OCI-LY7 (cell line): ENCODE results near the gene GARRE1. TPM values are rescaled to one million over a fixed set of nuclear protein-coding genes. Genes with fewer than 3 reads are reported as not detected.
A peak's percentile ranks its signal among the peaks of the same experiment; 100 is the strongest.

Experiments
- BruUV-seq: library from RNA; stranded (reverse); fragments of 400-500 nt; replicated peaks from 2 replicates; lab custom pipeline; 2021; lab: Mats Ljungman, UMichigan
- CTCF ChIA-PET: fragments of 300-600 bp; sonication (Branson Sonifier 250); formaldehyde crosslinking; loops from one replicate; lab custom pipeline; 2022; ENCODE audit warnings: antibody characterized with exemption; ENCODE audit not compliant: unreplicated experiment; lab: Charles Lee
- POLR2A ChIA-PET: fragments of 300-600 bp; sonication (Branson Sonifier 250); formaldehyde crosslinking; loops from one replicate; lab custom pipeline; 2022; ENCODE audit warnings: antibody characterized with exemption; lab: Charles Lee
- DNase-seq: peaks from one replicate; pipeline ENCODE4 v3.0.0-alpha.2; 2015; ENCODE audit warnings: low spot score
- H2AFZ ChIP-seq: fragments of 200-600 bp; sonication (generic), shearing (Covaris generic); 2 replicates; pipeline ENCODE4 v1.6.1; 2014; ENCODE audit warnings: mild to moderate bottlenecking, antibody characterized with exemption, low read length, moderate library complexity
- H3K27ac ChIP-seq: fragments of 200-600 bp; sonication (generic); 2 replicates; pipeline ENCODE4 v1.5.1; 2014; ENCODE audit warnings: mixed run types, low read depth, mild to moderate bottlenecking, moderate library complexity, low read length, inconsistent platforms; ENCODE audit not compliant: poor library complexity, severe bottlenecking
- H3K36me3 ChIP-seq: fragments of 200-600 bp; sonication (generic); 2 replicates; pipeline ENCODE4 v1.6.1; 2014; ENCODE audit warnings: mild to moderate bottlenecking, antibody characterized with exemption, low read length, moderate library complexity, mixed read lengths; ENCODE audit not compliant: insufficient read depth
- H3K4me1 ChIP-seq: fragments of 200-600 bp; sonication (generic); 2 replicates; pipeline ENCODE4 v1.5.1; 2014; ENCODE audit warnings: mild to moderate bottlenecking, low read length; ENCODE audit not compliant: insufficient read depth, poor library complexity, severe bottlenecking
- H3K4me2 ChIP-seq: fragments of 200-600 bp; sonication (generic); 2 replicates; pipeline ENCODE4 v1.6.1; 2014; ENCODE audit warnings: mild to moderate bottlenecking, low read length
- H3K4me3 ChIP-seq: fragments of 200-600 bp; sonication (generic); 2 replicates; pipeline ENCODE4 v1.5.1; 2014; ENCODE audit warnings: mild to moderate bottlenecking, low read depth, low read length; ENCODE audit not compliant: poor library complexity, severe bottlenecking
- H3K79me2 ChIP-seq: fragments of 200-600 bp; sonication (generic); 2 replicates; pipeline ENCODE4 v1.6.1; 2016; ENCODE audit warnings: low read depth, mild to moderate bottlenecking, low read length, moderate library complexity, mixed read lengths; ENCODE audit not compliant: insufficient read depth
- H3K9me2 ChIP-seq: fragments of 200-600 bp; sonication (generic); 2 replicates; pipeline ENCODE4 v1.6.1; 2016; ENCODE audit warnings: mild to moderate bottlenecking, low read length, mixed read lengths; ENCODE audit not compliant: insufficient read depth
- H3K9me3 ChIP-seq: fragments of 200-600 bp; sonication (generic); 2 replicates; pipeline ENCODE4 v1.6.1; 2014; ENCODE audit warnings: mild to moderate bottlenecking, mixed run types, low read length, mixed read lengths
- H4K20me1 ChIP-seq: fragments of 200-600 bp; sonication (generic); 2 replicates; pipeline ENCODE4 v1.6.1; 2014; ENCODE audit warnings: mild to moderate bottlenecking, antibody characterized with exemption, low read length, moderate library complexity, mixed read lengths; ENCODE audit not compliant: insufficient read depth
- CTCF ChIP-seq: fragments of 200-600 bp; sonication (generic); conservative IDR thresholded peaks from 2 replicates; pipeline ENCODE4 v1.5.1; 2014; ENCODE audit warnings: mild to moderate bottlenecking, antibody characterized with exemption, low read length, moderate library complexity, mixed read lengths
- EZH2phosphoT487 ChIP-seq: fragments of 200-600 bp; sonication (generic); IDR thresholded peaks from 2 replicates; pipeline ENCODE4 v1.6.1; 2018; ENCODE audit warnings: low read depth, borderline replicate concordance, mild to moderate bottlenecking, mixed run types, antibody characterized with exemption, low read length, moderate library complexity, mixed read lengths
- intact Hi-C: fragments of 100-400 bp; cut with micrococcal nuclease; formaldehyde crosslinking; loops from one replicate; pipeline ENCODE4 v1.10.0; 2022; ENCODE audit not compliant: unreplicated experiment
- total RNA-seq, 2 experiments: library from RNA; depleted of rRNA in 1 of 2; stranded (reverse); fragments of >200 nt in 1 of 2; shearing (Covaris generic) in 1 of 2; gene quantifications; 2 replicates each; pipeline ENCODE4 v1.2.3, GENCODE V29; 2014 to 2022

Gene GARRE1
- total RNA-seq, 2 experiments from 2014 or later = 15.4 to 18.8 TPM

GRCh38 chr19:34284505-34284904 is 30.2 kb downstream of the GARRE1 start:
- peaks cover 15% of the 10 kb centered on the region for H3K4me1 ChIP-seq
- CTCF ChIA-PET = no interaction called here
- no peaks in the 10 kb centered on the region for H4K20me1 ChIP-seq
- no peaks in the 10 kb centered on the region for H3K9me3 ChIP-seq
- no peak overlapping the region for H3K4me3 ChIP-seq
- H3K27ac ChIP-seq = no peak overlapping the region
- no peaks in the 10 kb centered on the region for H3K9me2 ChIP-seq
- POLR2A ChIA-PET = no interaction called here
- intact Hi-C loops = no loop called here
- DNase-seq = no peak
- TF ChIP-seq CTCF (no peak), EZH2phosphoT487 (no peak)
- H3K36me3 ChIP-seq = no peaks in the 10 kb centered on the region
- H3K4me2 ChIP-seq = no peak overlapping the region
- BruUV-seq = no TSS peak
- H3K79me2 ChIP-seq = 0 out of 2 replicates have a peak, but pooled peaks cover 8% of the 10 kb centered on the region
- H2AFZ ChIP-seq = no peak overlapping the region

- Histone ChIP-seq H3K36me3 (no peaks in the 10 kb centered on the region), H4K20me1 (no peaks in the 10 kb centered on the region), H3K9me3 (no peaks in the 10 kb centered on the region), H2AFZ (no peak overlapping the region), H3K9me2 (no peaks in the 10 kb centered on the region), H3K4me2 (peak overlapping the region; percentile 46), H3K27ac (no peak overlapping the region), H3K4me3 (no peak overlapping the region), H3K4me1 (peaks cover 19% of the 10 kb centered on the region), H3K79me2 (no peaks in the 10 kb centered on the region)
- no peak for DNase-seq
- no TSS peak for BruUV-seq
- no peak for TF ChIP-seq CTCF
- ChIA-PET CTCF (no interaction called here), POLR2A (interaction anchor here (0.9 to 1.4 kb wide), 2 partner anchors 16 to 17 kb away, joined by 3 to 5 read pairs; no protein-coding TSS in a partner anchor)
- intact Hi-C loops = no loop called here
Observed at GRCh38 chr19:34287662-34288140, 33.3 kb downstream of the GARRE1 start.

- POLR2A ChIA-PET = interaction anchor here (1.4 kb wide), 1 partner anchor 18 kb away, joined by 5 read pairs; no protein-coding TSS in a partner anchor
- BruUV-seq = no TSS peak
- CTCF ChIA-PET = no interaction called here
Observed at GRCh38 chr19:34288381-34288780, 34.0 kb downstream of the GARRE1 start.

More at GRCh38 chr19:34288381-34288780, 34.0 kb downstream of the GARRE1 start:
- no peak for DNase-seq
- Histone ChIP-seq H3K4me2 (peak overlapping the region; percentile 46; the same call in 1 of the 2 replicates), H3K4me3 (no peak overlapping the region), H3K9me2 (no peaks in the 10 kb centered on the region), H3K79me2 (no peaks in the 10 kb centered on the region), H2AFZ (no peak overlapping the region), H4K20me1 (no peaks in the 10 kb centered on the region), H3K9me3 (no peaks in the 10 kb centered on the region), H3K36me3 (no peaks in the 10 kb centered on the region), H3K27ac (peak overlapping the region; percentile 20), H3K4me1 (peaks cover 19% of the 10 kb centered on the region)
- intact Hi-C loops = no loop called here
- TF ChIP-seq EZH2phosphoT487 = no peak
